Thyroid gland (tissue), 4 donors: ENCODE measurements around the gene PARP1. TPM values are rescaled to one million over a fixed set of nuclear protein-coding genes. Genes with fewer than 3 reads are reported as not detected.

Experiments used
- DNase-seq, 2 donors: peaks; one replicate each; pipeline ENCODE4 v3.0.0-alpha.2; 2019
- H3K27ac ChIP-seq, 3 donors: fragments of 200-600 bp; sonication (generic); 1 replicate in 2 of 3; 2 replicates in 1 of 3; pipeline ENCODE4 v1.5.1; 2016 to 2019; ENCODE audit warnings: mild to moderate bottlenecking in 1 of 3, moderate library complexity in 1 of 3
- H3K27me3 ChIP-seq: fragments of 200-600 bp; sonication (generic); one replicate; pipeline ENCODE4 v1.5.1; 2019
- H3K36me3 ChIP-seq, 2 donors: fragments of 200-600 bp; sonication (generic); one replicate each; pipeline ENCODE4 v1.5.1; 2016 to 2019
- H3K4me1 ChIP-seq, 2 donors: fragments of 200-600 bp; sonication (generic); one replicate each; pipeline ENCODE4 v1.5.1; 2017 to 2019
- H3K4me3 ChIP-seq, 3 donors: fragments of 200-600 bp; sonication (generic); replicated peaks in 1 of 3; 1 replicate in 2 of 3; 2 replicates in 1 of 3; pipeline ENCODE4 v1.5.1; 2016; ENCODE audit warnings: mild to moderate bottlenecking in 1 of 3
- H3K9me3 ChIP-seq: fragments of 200-600 bp; sonication (generic); one replicate; pipeline ENCODE4 v1.5.1; 2017
- CTCF ChIP-seq, 6 experiments: fragments of 200-600 bp in 3 of 6; fragments of 450-650 bp in 3 of 6; sonication (generic) in 3 of 6; IDR thresholded peaks; one replicate each; pipeline ENCODE4 v1.5.1; 2016 to 2019; ENCODE audit warnings: antibody characterized with exemption in 6 of 6, mild to moderate bottlenecking in 2 of 6, inconsistent platforms in 1 of 6, moderate library complexity in 1 of 6
- POLR2A ChIP-seq, 2 donors: fragments of 450-650 bp; IDR thresholded peaks; one replicate each; pipeline ENCODE4 v1.6.1; 2017; ENCODE audit warnings: antibody characterized with exemption in 2 of 2, mild to moderate bottlenecking in 2 of 2, moderate library complexity in 1 of 2
- WGBS, 2 donors: methylation state at CpG; one replicate each; pipeline ENCODE4 v1.1.5; 2017; 5-methylcytosine and 5-hydroxymethylcytosine counted together
- intact Hi-C: fragments of 100-400 bp; cut with DNase I; formaldehyde crosslinking; loops from one replicate; pipeline ENCODE4 v1.15.1; 2023
- total RNA-seq, 4 donors: library from RNA; depleted of rRNA; stranded (reverse); fragments of >200 nt; gene quantifications; one replicate each; pipeline ENCODE4 v1.2.3, GENCODE V29; 2016

The PARP1 gene
- total RNA-seq, 4 donors from 2014 or later = 47.8 to 103 (median 90.5) TPM

- intact Hi-C loops = no loop called here
- H3K27ac ChIP-seq = no peak overlapping the region
These were observed 19.8 kb downstream of the PARP1 start for GRCh38 chr1:226388131-226388530.

GRCh38 chr1:226384717-226385116, 23.2 kb downstream of the PARP1 start:
- WGBS, 2 donors = 93 to 95% methylated on average over 11 of the region's 11 CpGs
- DNase-seq = no peak
- Histone ChIP-seq H3K9me3 (no peaks in the 10 kb centered on the region), H3K27me3 (no peaks in the 10 kb centered on the region), H3K27ac (no peak overlapping the region), H3K4me3 (no peak overlapping the region), H3K36me3 (peaks cover 82 to 87% of the 10 kb centered on the region in 2 donors), H3K4me1 (no peaks in the 10 kb centered on the region)
- intact Hi-C loops = no loop called here
- TF ChIP-seq POLR2A (IDR thresholded peaks at IDR 0.05) = no peak
- no peak for TF ChIP-seq CTCF (IDR thresholded peaks at IDR 0.05)

More at GRCh38 chr1:226388131-226388530, 19.8 kb downstream of the PARP1 start:
- Histone ChIP-seq H3K27me3 (no peaks in the 10 kb centered on the region), H3K9me3 (no peaks in the 10 kb centered on the region), H3K36me3 (peaks cover 48 to 63% of the 10 kb centered on the region in 2 donors), H3K4me3 (no peak overlapping the region), H3K4me1 (no peaks in the 10 kb centered on the region)
- 94 to 100% methylated on average over 1 of the region's 1 CpG for WGBS, 2 donors
- no peak for DNase-seq
- no peak for TF ChIP-seq CTCF (IDR thresholded peaks at IDR 0.05)
- no peak for TF ChIP-seq POLR2A (IDR thresholded peaks at IDR 0.05)

- intact Hi-C loops = no loop called here
These were observed 23.9 kb downstream of the PARP1 start for GRCh38 chr1:226384040-226384439.

GRCh38 chr1:226382030-226382429, 25.9 kb downstream of the PARP1 start:
- DNase-seq = no peak
- no peaks in the 10 kb centered on the region for H3K4me1 ChIP-seq
- no peaks in the 10 kb centered on the region for H3K9me3 ChIP-seq
- H3K27ac ChIP-seq = no peak overlapping the region
- intact Hi-C loops = no loop called here
- H3K4me3 ChIP-seq = no peak overlapping the region
- WGBS, 2 donors = 90 to 93% methylated on average over 5 of the region's 5 CpGs
- peaks cover 85 to 90% of the 10 kb centered on the region in 2 donors for H3K36me3 ChIP-seq
- H3K27me3 ChIP-seq = no peaks in the 10 kb centered on the region
- TF ChIP-seq POLR2A (IDR thresholded peaks at IDR 0.05) (no peak), CTCF (IDR thresholded peaks at IDR 0.05) (no peak)

More at GRCh38 chr1:226384040-226384439, 23.9 kb downstream of the PARP1 start:
- no peak for TF ChIP-seq POLR2A (IDR thresholded peaks at IDR 0.05)
- no peak for TF ChIP-seq CTCF (IDR thresholded peaks at IDR 0.05)
- DNase-seq = no peak
- no peaks in the 10 kb centered on the region for H3K9me3 ChIP-seq
- H3K27ac ChIP-seq = no peak overlapping the region
- WGBS, 2 donors = 92 to 97% methylated on average over 4 of the region's 4 CpGs
- peaks cover 89 to 94% of the 10 kb centered on the region in 2 donors for H3K36me3 ChIP-seq
- H3K4me1 ChIP-seq = no peaks in the 10 kb centered on the region
- H3K4me3 ChIP-seq = no peak overlapping the region
- no peaks in the 10 kb centered on the region for H3K27me3 ChIP-seq

- H3K4me3 ChIP-seq = no peak overlapping the region
- WGBS, 2 donors = 95 to 96% methylated on average over 15 of the region's 15 CpGs
- H3K36me3 ChIP-seq = peaks cover 90 to 94% of the 10 kb centered on the region in 2 donors
- TF ChIP-seq CTCF (IDR thresholded peaks at IDR 0.05) (no peak), POLR2A (IDR thresholded peaks at IDR 0.05) (no peak)
- no peaks in the 10 kb centered on the region for H3K27me3 ChIP-seq
- no peaks in the 10 kb centered on the region for H3K4me1 ChIP-seq
- intact Hi-C loops = no loop called here
- H3K9me3 ChIP-seq = no peaks in the 10 kb centered on the region
- no peak overlapping the region for H3K27ac ChIP-seq
- no peak for DNase-seq
These were observed 26.5 kb downstream of the PARP1 start for GRCh38 chr1:226381226-226381998.
